ENCODE measurements around the gene ASIC5.

ASIC5 gene

GRCh38 chr4:155879767-155880166 lies 13.7 kb upstream of the ASIC5 start:
- DNase-seq: no peak

- DNase-seq: no peak
Observed at GRCh38 chr4:155878611-155879010, 12.5 kb upstream of the ASIC5 start.

DNA sequence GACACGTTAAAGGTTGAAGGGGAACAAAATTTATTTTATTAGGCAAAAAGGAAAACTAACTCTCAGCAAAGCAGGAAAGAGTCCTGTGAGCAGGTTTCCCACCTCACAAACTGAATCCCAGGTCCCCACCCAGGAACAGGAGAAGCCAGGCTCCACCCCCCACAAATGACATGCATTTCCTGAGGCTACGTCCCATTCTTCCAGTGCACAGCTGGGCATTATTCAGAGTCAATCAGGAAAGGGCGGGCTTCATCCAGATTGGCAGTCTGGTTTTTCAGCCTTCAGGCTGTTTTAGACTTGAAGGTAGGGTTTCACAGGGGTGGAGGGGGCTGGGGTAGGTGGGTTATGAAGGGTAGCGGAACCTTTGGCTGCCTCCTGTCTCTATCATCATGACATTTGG lies 11.9 kb upstream of the ASIC5 start:
- no peak for DNase-seq

DNA sequence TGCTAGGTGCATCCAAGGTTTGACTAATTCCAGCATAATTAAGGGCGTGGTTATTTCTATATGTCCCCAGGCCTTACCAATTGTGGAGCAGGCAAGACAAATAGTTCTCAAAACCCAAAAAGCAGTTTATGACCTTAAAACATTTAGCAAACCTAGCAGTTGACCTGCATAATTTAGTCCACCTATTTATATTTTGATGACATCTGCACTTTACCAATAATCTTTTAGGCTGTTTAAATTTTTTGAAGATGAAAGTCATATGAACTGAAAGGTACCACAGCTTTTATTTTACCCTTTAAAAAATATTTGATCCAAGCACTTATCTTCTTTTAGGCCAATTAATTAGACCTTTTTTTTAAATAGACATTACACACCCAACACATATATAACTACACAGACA lies 9.8 kb upstream of the ASIC5 start:
- DNase-seq: no peak

- no peak for DNase-seq
Observed at GRCh38 chr4:155855897-155856296, 10.2 kb downstream of the ASIC5 start.

- peak; percentile 11 for DNase-seq
Observed at GRCh38 chr4:155854582-155855226, 11.4 kb downstream of the ASIC5 start.

DNA sequence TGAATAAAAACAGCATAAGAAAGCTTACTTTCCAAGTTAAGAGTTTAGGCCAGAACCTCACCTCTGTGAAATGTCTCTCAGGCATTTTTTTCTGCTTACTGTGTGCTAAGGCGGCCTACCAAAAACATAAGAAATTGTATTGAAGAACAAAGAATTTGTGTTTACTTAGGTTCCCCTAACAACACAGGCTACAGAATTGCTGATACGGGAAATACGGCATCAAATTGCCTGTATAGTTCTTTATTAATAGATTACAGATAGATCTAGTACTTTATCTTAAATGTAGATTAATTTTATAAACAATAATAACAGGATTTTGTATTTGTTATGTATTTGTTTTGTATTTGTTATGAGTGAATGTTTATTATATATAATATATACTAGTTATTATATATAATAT lies 12.9 kb downstream of the ASIC5 start:
- DNase-seq: no peak

- no peak for DNase-seq
Observed at GRCh38 chr4:155849042-155849441, 17.0 kb downstream of the ASIC5 start.

GRCh38 chr4:155846929-155847328 lies 19.1 kb downstream of the ASIC5 start:
- no peak for DNase-seq

GRCh38 chr4:155842080-155842479 lies 24.0 kb downstream of the ASIC5 start:
- DNase-seq: no peak

DNA sequence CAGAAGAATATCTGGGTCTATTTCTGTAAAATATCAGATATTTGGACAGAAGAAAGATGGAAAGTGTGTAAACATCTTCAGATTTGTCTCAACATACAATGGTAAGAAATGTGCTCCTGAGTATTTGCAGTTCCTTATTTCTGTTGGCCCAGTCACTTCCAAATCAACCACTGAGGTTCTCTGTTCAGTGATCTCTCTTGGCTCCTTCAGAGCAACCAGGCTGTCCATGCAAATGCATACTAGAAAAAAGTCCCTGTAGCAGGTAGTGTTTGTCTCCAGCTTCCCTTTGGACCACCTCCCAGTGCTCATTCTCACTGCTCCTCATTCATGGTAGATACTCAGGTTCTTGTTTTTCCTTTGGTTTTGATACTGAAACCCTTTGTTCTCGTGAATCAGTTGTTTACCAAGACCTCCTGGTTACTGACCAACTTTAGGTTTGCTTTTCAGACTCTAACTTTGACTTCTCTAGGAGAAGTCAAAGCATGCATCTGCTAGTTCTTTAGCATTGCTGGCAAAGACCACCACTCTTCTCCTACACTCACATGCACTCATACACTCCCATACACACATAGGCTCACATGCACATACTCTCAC lies 28.8 kb downstream of the ASIC5 start:
- no peak for DNase-seq

- no peak for DNase-seq
Observed at GRCh38 chr4:155832664-155833063, 33.4 kb downstream of the ASIC5 start.

DNA sequence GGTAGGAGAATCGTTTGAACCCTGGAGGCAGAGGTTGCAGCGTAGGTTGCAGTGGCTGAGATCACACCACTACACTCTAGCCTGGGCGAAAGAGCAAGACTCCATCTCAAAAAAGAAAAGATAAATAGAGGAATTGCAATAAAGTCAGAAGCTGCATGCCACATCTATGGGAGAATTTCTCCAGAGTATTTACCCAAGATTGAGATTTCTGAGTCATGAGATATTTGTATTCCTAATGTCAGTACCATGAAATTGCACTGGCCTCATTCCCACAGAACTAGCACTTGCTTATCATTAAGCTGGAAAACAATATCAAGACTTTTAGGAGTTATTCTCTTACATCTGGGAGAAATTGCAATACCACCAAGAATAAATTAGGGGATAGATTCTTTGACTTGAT lies 37.4 kb downstream of the ASIC5 start:
- no peak for DNase-seq

GRCh38 chr4:155822572-155822971 lies 43.5 kb downstream of the ASIC5 start:
- no peak for DNase-seq

DNA sequence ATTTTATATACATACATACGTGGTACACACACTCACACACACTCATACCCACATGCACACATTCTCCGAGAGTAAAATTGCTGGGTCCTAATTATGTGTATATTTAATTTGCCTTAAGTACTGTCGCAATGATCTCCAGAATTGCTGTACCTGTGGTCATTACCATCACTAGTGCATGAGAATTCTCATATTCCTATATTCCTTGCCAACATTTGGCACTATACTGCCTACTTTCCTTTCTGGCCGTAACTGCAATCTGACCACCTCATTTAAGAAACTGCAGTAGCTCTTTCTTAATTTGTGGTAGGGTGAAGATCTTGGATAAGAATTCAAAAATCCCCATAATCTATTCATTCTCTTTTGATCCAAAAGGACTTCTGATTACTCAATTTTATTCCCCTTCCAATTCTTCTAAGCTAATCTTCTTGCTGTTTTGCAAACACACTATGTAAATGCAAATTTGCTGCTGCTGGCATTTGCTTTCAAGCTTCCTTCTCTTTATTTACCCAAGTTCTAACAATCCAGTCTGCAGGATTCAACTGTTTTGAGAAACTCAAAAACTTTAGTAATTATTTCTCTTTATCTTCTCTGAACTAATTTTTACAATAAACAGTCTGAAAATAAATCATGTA lies 45.1 kb downstream of the ASIC5 start:
- no peak for DNase-seq

- no peak for DNase-seq
Observed at GRCh38 chr4:155819066-155819465, 47.0 kb downstream of the ASIC5 start.

GRCh38 chr4:155818639-155819038 lies 47.4 kb downstream of the ASIC5 start:
- DNase-seq: no peak

- DNase-seq: no peak
Observed at GRCh38 chr4:155811083-155811482, 55.0 kb downstream of the ASIC5 start.

- peak; percentile 42 for DNase-seq
Observed at GRCh38 chr4:155809835-155810234, 56.2 kb downstream of the ASIC5 start.

DNA sequence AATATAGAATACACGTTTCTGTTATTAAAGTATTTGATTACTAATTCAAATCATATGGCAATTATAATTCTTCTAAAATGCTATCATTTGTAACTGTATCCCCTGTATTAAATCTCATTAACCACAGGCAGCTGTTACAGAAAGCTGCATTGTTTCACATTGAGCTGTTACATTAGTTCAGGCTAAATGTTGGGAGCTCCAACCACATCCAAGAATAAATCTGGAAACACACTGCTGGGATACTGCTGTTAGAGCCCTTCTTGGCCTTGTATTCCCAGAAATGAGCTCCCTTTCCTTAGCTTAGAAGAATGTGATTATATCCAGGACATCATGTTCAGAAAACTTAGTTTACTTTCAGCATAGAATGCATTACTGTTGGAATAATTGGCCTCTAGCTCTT lies 59.1 kb downstream of the ASIC5 start:
- DNase-seq: no peak

DNA sequence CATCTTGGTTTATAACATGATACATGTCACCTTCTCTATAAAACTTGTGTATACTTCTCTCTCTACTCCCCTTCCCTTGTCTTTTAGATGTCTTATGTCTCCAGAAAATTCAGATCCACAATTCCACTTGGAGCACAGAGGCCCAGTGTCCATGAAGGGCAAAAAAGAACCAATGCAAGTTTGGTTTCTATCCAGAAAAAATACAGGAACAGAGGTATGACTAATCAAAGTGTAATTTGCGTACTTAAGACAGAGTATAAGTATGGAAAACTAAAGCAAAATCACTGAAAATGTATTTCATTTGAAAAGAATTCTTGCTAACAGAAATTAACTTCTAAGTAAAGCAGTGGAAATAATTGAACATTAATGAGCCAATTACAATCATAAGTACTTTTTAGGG lies 61.1 kb downstream of the ASIC5 start:
- DNase-seq: no peak

DNA sequence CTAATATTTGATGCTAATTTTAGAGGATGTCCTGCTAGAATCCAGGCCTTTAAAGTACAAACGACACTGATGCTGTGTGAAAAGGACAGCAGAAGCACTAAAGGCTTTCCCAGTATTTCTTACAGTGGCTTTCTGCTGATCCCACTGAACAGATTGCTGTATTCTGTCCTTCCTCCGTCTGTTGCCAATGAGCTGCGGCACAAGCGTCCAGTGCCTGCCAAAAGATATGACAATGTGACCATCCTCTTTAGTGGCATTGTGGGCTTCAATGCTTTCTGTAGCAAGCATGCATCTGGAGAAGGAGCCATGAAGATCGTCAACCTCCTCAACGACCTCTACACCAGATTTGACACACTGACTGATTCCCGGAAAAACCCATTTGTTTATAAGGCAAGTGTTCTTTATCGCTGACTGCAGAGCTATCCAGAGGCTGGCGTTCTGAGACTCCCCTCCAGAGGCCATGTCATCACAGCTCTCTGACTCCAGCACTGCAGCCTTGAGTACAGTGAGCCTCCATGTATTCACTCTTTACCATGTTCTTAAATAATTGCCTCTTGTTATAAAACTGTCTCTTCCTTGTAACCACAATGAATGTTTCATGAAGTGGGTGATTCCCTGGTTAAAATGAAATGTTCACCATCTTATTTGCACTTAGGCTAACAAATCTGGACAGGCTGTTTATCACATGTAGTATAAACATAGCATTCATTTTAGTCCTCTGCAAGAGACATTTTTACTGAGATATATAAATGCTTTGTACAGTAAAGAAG lies 63.7 kb downstream of the ASIC5 start:
- no peak for DNase-seq

GRCh38 chr4:155800685-155801343 lies 65.3 kb downstream of the ASIC5 start:
- DNase-seq: no peak

All from retina (tissue), 1 donor.